Thyroid gland (tissue), 4 donors: ENCODE data around the gene RCC2.

Experiments
- CTCF ChIP-seq, 6 experiments: fragments of 200-600 bp in 3 of 6; fragments of 450-650 bp in 3 of 6; sonication (generic) in 3 of 6; IDR thresholded peaks; one replicate each; pipeline ENCODE4 v1.5.1; 2016 to 2019; ENCODE audit warnings: antibody characterized with exemption in 6 of 6, mild to moderate bottlenecking in 2 of 6, inconsistent platforms in 1 of 6, moderate library complexity in 1 of 6
- POLR2A ChIP-seq, 2 donors: fragments of 450-650 bp; IDR thresholded peaks; one replicate each; pipeline ENCODE4 v1.6.1; 2017; ENCODE audit warnings: antibody characterized with exemption in 2 of 2, mild to moderate bottlenecking in 2 of 2, moderate library complexity in 1 of 2

GRCh38 chr1:17458794-17459193 lies 19.3 kb upstream of the RCC2 start:
- TF ChIP-seq CTCF (IDR thresholded peaks at IDR 0.05) (no peak), POLR2A (IDR thresholded peaks at IDR 0.05) (no peak)
